IMR-90 (cell line): ENCODE measurements around the gene NPDC1.

Source experiments
- CEBPB ChIP-seq: IDR thresholded peaks from 2 replicates; pipeline ENCODE4 v1.6.1; 2012; ENCODE audit warnings: low read depth, low read length, improper control_type of control experiment
- CHD1 ChIP-seq: IDR thresholded peaks from 2 replicates; pipeline ENCODE4 v1.6.1; 2012; ENCODE audit warnings: low read depth, low read length, improper control_type of control experiment
- CTCF ChIP-seq: conservative IDR thresholded peaks from 2 replicates; pipeline ENCODE4 v1.5.1; 2012; ENCODE audit warnings: mild to moderate bottlenecking, low read depth, low read length, improper control_type of control experiment
- FOS ChIP-seq: fragments of 150-350 bp; IDR thresholded peaks from 2 replicates; pipeline ENCODE4 v1.6.1; 2016; ENCODE audit warnings: low read depth, low read length
- MAZ ChIP-seq: IDR thresholded peaks from 2 replicates; pipeline ENCODE4 v1.6.1; 2012; ENCODE audit warnings: low read depth, mild to moderate bottlenecking, low read length, improper control_type of control experiment, moderate library complexity, borderline replicate concordance
- MXI1 ChIP-seq: IDR thresholded peaks from 2 replicates; pipeline ENCODE4 v1.6.1; 2012; ENCODE audit warnings: low read depth, mild to moderate bottlenecking, low read length, moderate library complexity, borderline replicate concordance
- NFE2L2 ChIP-seq: fragments of 150-350 bp; IDR thresholded peaks from 2 replicates; pipeline ENCODE4 v1.6.1; 2016; ENCODE audit warnings: low read depth, mild to moderate bottlenecking, low read length
- POLR2A ChIP-seq: IDR thresholded peaks from 2 replicates; pipeline ENCODE4 v1.6.1; 2012; ENCODE audit warnings: mild to moderate bottlenecking, low read depth, low read length
- RCOR1 ChIP-seq: IDR thresholded peaks from 2 replicates; pipeline ENCODE4 v1.6.1; 2012; ENCODE audit warnings: mild to moderate bottlenecking, low read length, improper control_type of control experiment; ENCODE audit not compliant: insufficient replicate concordance
- RFX5 ChIP-seq: IDR thresholded peaks from 2 replicates; pipeline ENCODE4 v1.8.0; 2012; ENCODE audit warnings: low read depth, mild to moderate bottlenecking, low read length, moderate library complexity
- TF ChIP-seq, protein P1 (sequence below): fragments of 150-350 bp; IDR thresholded peaks from 2 replicates; pipeline ENCODE4 v1.6.1; 2017; ENCODE audit warnings: mild to moderate bottlenecking, antibody characterized with exemption, low read length, low read depth

DNA sequence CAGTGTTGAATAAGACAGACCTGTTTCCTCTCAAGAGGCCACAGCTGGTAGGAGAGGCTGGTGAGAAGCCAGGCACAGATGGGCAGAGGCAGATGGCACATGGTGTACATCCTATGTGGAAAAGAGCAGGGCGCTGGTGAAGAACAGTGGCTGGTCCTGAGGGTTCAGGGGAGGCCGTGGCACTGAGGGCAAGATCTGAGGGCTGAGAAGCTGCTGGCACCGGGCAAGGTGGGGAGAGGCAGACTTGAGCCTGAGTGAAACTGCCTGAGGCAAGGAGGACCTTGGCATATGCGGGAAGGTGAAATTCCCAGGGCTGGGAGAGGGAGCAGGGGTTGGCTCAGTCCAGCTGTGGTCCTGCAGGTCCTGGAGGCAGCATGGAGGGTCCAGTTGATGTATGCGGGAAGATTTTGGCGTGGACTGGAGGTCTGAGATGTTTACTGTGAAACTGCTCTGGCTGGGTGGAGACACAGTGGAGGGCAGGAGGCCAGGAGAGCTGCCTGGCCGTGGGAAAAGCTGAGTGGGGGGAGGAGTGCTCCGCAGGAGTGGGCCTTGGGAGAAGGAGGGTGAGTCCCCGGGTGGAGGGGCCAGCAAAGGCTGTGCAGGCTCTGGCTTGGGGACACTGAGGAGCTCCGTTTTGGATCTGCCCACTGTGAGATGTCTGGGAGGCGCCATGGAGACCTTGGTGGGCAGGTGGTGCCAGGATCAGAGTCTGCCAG lies 43.4 kb upstream of the NPDC1 start:
- no peak for TF ChIP-seq MXI1
- no peak for TF ChIP-seq CTCF
- no peak for TF ChIP-seq CHD1
- TF ChIP-seq RCOR1 = no peak
- TF ChIP-seq, protein P1, sequence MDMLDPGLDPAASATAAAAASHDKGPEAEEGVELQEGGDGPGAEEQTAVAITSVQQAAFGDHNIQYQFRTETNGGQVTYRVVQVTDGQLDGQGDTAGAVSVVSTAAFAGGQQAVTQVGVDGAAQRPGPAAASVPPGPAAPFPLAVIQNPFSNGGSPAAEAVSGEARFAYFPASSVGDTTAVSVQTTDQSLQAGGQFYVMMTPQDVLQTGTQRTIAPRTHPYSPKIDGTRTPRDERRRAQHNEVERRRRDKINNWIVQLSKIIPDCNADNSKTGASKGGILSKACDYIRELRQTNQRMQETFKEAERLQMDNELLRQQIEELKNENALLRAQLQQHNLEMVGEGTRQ = no peak
- no peak for TF ChIP-seq RFX5
- no peak for TF ChIP-seq POLR2A
- no peak for TF ChIP-seq CEBPB
- no peak for TF ChIP-seq NFE2L2
- no peak for TF ChIP-seq MAZ
- no peak for TF ChIP-seq FOS
